ENCODE measurements around the gene SORCS2. TPM values are rescaled to one million over a fixed set of nuclear protein-coding genes. Genes with fewer than 3 reads are reported as not detected.
A peak's percentile ranks its signal among the peaks of the same experiment; 100 is the strongest.

Gene SORCS2
- total and polyA plus RNA-seq, 4 donors: 2.2 to 7.7 (median 2.5) TPM

DNA sequence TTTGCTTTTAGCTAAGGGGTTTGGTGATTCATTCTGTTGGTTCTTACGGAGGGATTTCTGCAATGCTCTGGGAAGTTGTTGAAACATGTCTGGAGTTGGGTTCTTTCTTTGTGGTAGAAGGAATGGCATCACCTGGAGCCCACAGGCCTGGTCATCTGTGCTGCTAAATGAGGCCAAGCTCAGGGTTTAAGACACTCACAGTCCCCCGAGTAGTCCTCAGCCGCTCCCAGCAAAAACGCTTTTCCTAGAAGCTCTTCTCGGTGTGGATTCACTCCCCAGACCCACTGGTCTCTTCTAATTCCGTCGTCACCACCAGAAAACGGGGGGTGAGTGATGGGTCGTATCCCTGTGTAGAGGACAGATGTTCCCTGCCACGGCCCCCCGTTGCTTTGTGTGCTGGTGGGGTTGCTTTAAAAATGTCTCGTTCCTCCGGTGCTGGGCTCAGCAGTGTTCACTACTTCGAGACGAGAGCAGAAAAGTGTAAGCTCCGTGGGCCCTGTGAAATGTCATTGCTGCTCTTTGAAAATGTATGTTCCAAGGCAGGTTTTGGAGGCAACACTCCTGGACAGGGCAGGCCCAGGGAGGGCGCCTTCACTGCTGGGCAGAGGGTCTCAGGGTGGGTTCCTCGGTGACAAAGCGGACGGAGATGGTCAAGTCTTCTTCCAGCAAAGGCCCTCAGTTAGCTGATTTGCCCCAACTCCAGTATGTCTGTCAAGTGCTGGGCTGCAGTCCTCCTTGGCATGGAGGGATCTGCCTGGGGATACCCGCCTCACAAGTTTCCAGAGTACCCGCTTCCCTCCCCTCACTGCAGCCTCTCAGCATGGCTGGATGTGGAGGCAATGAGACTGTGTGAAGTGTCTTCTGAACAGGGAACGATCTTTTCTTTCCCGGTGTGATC is 205.1 kb downstream of the SORCS2 start:
- Histone ChIP-seq H3K36me3 (ENCODE audit: control insufficient read depth in 4 of 4, insufficient read depth in 4 of 4, low read length in 4 of 4) (no peaks in the 10 kb centered on the region), H3K9me3 (ENCODE audit: control insufficient read depth in 4 of 4, insufficient read depth in 3 of 4, low read length in 3 of 4) (peaks cover 0 to 3% (median 0%) of the 10 kb centered on the region in 4 donors), H3K9ac (ENCODE audit: insufficient read depth in 1 of 2, low read length in 2 of 2) (no peak overlapping the region), H3K4me1 (ENCODE audit: control insufficient read depth in 5 of 5, insufficient read depth in 5 of 5, low read length in 5 of 5) (peaks cover 0 to 20% (median 2%) of the 10 kb centered on the region in 5 donors), H3K4me3 (no peak overlapping the region), H3K27ac (ENCODE audit: low read depth in 1 of 2, low read length in 1 of 2) (no peak overlapping the region), H3K27me3 (ENCODE audit: control insufficient read depth in 3 of 3, insufficient read depth in 3 of 3, low read length in 2 of 3) (peaks cover 0 to 4% (median 0%) of the 10 kb centered on the region in 3 donors)
- ATAC-seq (ENCODE audit: insufficient read depth, low FRiP score): no peak
- TF ChIP-seq, protein P1, sequence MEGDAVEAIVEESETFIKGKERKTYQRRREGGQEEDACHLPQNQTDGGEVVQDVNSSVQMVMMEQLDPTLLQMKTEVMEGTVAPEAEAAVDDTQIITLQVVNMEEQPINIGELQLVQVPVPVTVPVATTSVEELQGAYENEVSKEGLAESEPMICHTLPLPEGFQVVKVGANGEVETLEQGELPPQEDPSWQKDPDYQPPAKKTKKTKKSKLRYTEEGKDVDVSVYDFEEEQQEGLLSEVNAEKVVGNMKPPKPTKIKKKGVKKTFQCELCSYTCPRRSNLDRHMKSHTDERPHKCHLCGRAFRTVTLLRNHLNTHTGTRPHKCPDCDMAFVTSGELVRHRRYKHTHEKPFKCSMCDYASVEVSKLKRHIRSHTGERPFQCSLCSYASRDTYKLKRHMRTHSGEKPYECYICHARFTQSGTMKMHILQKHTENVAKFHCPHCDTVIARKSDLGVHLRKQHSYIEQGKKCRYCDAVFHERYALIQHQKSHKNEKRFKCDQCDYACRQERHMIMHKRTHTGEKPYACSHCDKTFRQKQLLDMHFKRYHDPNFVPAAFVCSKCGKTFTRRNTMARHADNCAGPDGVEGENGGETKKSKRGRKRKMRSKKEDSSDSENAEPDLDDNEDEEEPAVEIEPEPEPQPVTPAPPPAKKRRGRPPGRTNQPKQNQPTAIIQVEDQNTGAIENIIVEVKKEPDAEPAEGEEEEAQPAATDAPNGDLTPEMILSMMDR (IDR thresholded peaks at IDR 0.05; ENCODE audit: control extremely low read depth, extremely low read depth): no peak
- 75 to 81% methylated on average over 24 of the region's 24 CpGs for WGBS, 2 donors
- DNase-seq: no peak

DNA sequence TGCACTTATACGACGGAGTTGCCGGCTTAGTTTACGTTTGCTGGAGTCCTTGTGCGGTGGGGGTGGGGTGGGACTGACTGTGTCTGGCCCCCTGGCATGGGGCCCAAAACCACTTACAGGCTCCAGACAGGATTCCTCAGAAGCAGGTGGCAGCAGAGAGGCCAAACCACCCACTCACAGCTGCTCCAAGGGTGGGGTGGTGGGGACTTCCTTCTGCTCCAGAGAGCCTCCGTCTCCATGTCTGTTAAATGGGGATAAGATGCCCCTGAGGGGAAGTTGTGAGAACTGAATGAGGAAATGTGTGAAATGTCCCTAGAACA is 205.7 kb downstream of the SORCS2 start:
- DNase-seq: peak; percentile 78 to 89 (median 89)
- H3K9ac ChIP-seq (ENCODE audit: insufficient read depth in 1 of 2, low read length in 2 of 2): no peak overlapping the region
- peak; percentile 50 for ATAC-seq (ENCODE audit: insufficient read depth, low FRiP score)
- peaks cover 0 to 4% (median 0%) of the 10 kb centered on the region in 3 donors for H3K27me3 ChIP-seq (ENCODE audit: control insufficient read depth in 3 of 3, insufficient read depth in 3 of 3, low read length in 2 of 3)
- TF ChIP-seq, protein P1 (IDR thresholded peaks at IDR 0.05; ENCODE audit: control extremely low read depth, extremely low read depth): no peak
- peaks cover 0 to 17% (median 2%) of the 10 kb centered on the region in 5 donors for H3K4me1 ChIP-seq (ENCODE audit: control insufficient read depth in 5 of 5, insufficient read depth in 5 of 5, low read length in 5 of 5)
- H3K9me3 ChIP-seq (ENCODE audit: control insufficient read depth in 4 of 4, insufficient read depth in 3 of 4, low read length in 3 of 4): peaks cover 0 to 3% (median 0%) of the 10 kb centered on the region in 4 donors
- 15 to 33% methylated on average over 6 of the region's 6 CpGs for WGBS, 2 donors
- H3K36me3 ChIP-seq (ENCODE audit: control insufficient read depth in 4 of 4, insufficient read depth in 4 of 4, low read length in 4 of 4): no peaks in the 10 kb centered on the region
- no peak overlapping the region for H3K27ac ChIP-seq (ENCODE audit: low read depth in 1 of 2, low read length in 1 of 2)
- no peak overlapping the region for H3K4me3 ChIP-seq

DNA sequence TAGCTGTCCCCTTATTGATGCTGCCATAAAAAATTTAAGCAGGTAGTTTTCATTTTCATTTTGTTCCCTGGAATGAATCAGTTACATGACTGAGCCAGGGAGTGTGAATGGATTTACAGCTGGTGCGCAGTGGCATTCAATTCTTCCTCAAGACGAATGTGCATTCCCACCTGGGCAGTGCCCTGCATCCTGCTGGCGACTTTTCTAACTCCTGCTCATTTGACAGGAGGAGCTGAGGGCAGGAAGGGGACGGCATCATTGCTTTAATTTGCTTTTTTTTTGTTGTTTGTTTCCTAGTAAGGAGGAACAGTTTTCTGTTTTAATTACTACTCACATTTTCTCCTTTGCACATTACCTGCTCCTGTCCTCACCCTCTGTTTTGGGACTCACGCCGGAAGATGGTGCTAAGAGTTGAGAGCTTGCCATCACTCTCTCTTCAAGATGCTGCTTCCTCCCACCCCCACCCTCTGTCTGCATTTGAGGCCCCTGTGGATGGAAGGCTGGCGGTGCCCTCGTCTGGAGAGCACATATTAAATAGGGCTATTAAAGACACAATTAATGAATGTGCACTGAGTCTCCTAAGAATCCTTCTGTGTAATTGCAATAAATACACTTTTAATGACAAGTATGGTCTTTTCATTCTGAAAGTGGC is 206.6 kb downstream of the SORCS2 start:
- H3K9me3 ChIP-seq (ENCODE audit: control insufficient read depth in 4 of 4, insufficient read depth in 3 of 4, low read length in 3 of 4): peaks cover 0 to 3% (median 0%) of the 10 kb centered on the region in 4 donors
- H3K9ac ChIP-seq (ENCODE audit: insufficient read depth in 1 of 2, low read length in 2 of 2): no peak overlapping the region
- H3K36me3 ChIP-seq (ENCODE audit: control insufficient read depth in 4 of 4, insufficient read depth in 4 of 4, low read length in 4 of 4): no peaks in the 10 kb centered on the region
- ATAC-seq (ENCODE audit: insufficient read depth, low FRiP score) (no peak), DNase-seq (no peak)
- peaks cover 0 to 12% (median 0%) of the 10 kb centered on the region in 5 donors for H3K4me1 ChIP-seq (ENCODE audit: control insufficient read depth in 5 of 5, insufficient read depth in 5 of 5, low read length in 5 of 5)
- WGBS, 2 donors: 61 to 62% methylated on average over 8 of the region's 8 CpGs
- no peak overlapping the region for H3K27ac ChIP-seq (ENCODE audit: low read depth in 1 of 2, low read length in 1 of 2)
- TF ChIP-seq, protein P1 (IDR thresholded peaks at IDR 0.05; ENCODE audit: control extremely low read depth, extremely low read depth): no peak
- peaks cover 0 to 4% (median 0%) of the 10 kb centered on the region in 3 donors for H3K27me3 ChIP-seq (ENCODE audit: control insufficient read depth in 3 of 3, insufficient read depth in 3 of 3, low read length in 2 of 3)
- no peak overlapping the region for H3K4me3 ChIP-seq
